T47D (cell line): ENCODE data around the gene TFCP2L1.

Experiments
- DNase-seq, 2 experiments: peaks; one replicate each; pipeline versions ENCODE4 v3.0.0 to v3.0.0-alpha.2; 2011 to 2012; ENCODE audit warnings: low read depth in 1 of 2, low spot score in 1 of 2
- JUND ChIP-seq: IDR thresholded peaks from 2 replicates; pipeline ENCODE4 v1.6.1; 2012; ENCODE audit warnings: low read depth
- in situ Hi-C: cut with HindIII; loops from 2 replicates; pipeline ENCODE4 v1.10.0; 2016; ENCODE audit warnings: low sequenced_read_pairs, low pct_unique_long_range_greater_than_20kb

The TFCP2L1 gene

GRCh38 chr2:121253021-121253673 lies 31.9 kb downstream of the TFCP2L1 start:
- no peak for TF ChIP-seq JUND
- no peak for DNase-seq
- in situ Hi-C loops, result no loop called here

- in situ Hi-C loops, result no loop called here
- TF ChIP-seq JUND, result no peak
- no peak for DNase-seq
Measured at GRCh38 chr2:121251497-121251896, 33.5 kb downstream of the TFCP2L1 start.

GRCh38 chr2:121248766-121249343 lies 36.1 kb downstream of the TFCP2L1 start:
- TF ChIP-seq JUND, result no peak
- DNase-seq, result no peak
- in situ Hi-C loops, result no loop called here

GRCh38 chr2:121247971-121248370 lies 37.0 kb downstream of the TFCP2L1 start:
- in situ Hi-C loops, result no loop called here
- no peak for DNase-seq
- TF ChIP-seq JUND, result no peak

GRCh38 chr2:121247534-121247933 lies 37.5 kb downstream of the TFCP2L1 start:
- in situ Hi-C loops, result no loop called here
- no peak for DNase-seq
- TF ChIP-seq JUND, result no peak

- TF ChIP-seq JUND, result no peak
- no peak for DNase-seq
- in situ Hi-C loops, result no loop called here
Measured at GRCh38 chr2:121246704-121247255, 38.2 kb downstream of the TFCP2L1 start.

GRCh38 chr2:121245913-121246312 lies 39.1 kb downstream of the TFCP2L1 start:
- in situ Hi-C loops, result no loop called here

GRCh38 chr2:121245120-121245820 lies 39.7 kb downstream of the TFCP2L1 start:
- no peak for DNase-seq
- in situ Hi-C loops, result no loop called here
- TF ChIP-seq JUND, result no peak

More at GRCh38 chr2:121245913-121246312, 39.1 kb downstream of the TFCP2L1 start:
- no peak for DNase-seq
- TF ChIP-seq JUND, result no peak

- no peak for DNase-seq
- in situ Hi-C loops, result no loop called here
- TF ChIP-seq JUND, result no peak
Measured at GRCh38 chr2:121244616-121245015, 40.4 kb downstream of the TFCP2L1 start.

- DNase-seq, result no peak
- in situ Hi-C loops, result no loop called here
- no peak for TF ChIP-seq JUND
Measured at GRCh38 chr2:121243821-121244460, 41.1 kb downstream of the TFCP2L1 start.

GRCh38 chr2:121242976-121243375 lies 42.0 kb downstream of the TFCP2L1 start:
- in situ Hi-C loops, result no loop called here
- TF ChIP-seq JUND, result no peak

GRCh38 chr2:121242175-121242875 lies 42.7 kb downstream of the TFCP2L1 start:
- no peak for TF ChIP-seq JUND
- DNase-seq, result no peak
- in situ Hi-C loops, result no loop called here

More at GRCh38 chr2:121242976-121243375, 42.0 kb downstream of the TFCP2L1 start:
- no peak for DNase-seq

GRCh38 chr2:121241466-121241865 lies 43.5 kb downstream of the TFCP2L1 start:
- in situ Hi-C loops, result no loop called here
- DNase-seq, result no peak
- no peak for TF ChIP-seq JUND
